Transverse colon (tissue), 4 donors: Measurements from ENCODE around the gene DIS3L2.

Experiments
- POLR2A ChIP-seq: fragments of 450-650 bp; IDR thresholded peaks from one replicate; pipeline ENCODE4 v1.6.1; 2016; ENCODE audit warnings: antibody characterized with exemption, mild to moderate bottlenecking, moderate library complexity
- POLR2AphosphoS5 ChIP-seq, 3 donors: sonication (generic); formaldehyde crosslinking; IDR thresholded peaks; one replicate each; pipeline ENCODE4 v1.6.1; 2016; ENCODE audit warnings: antibody characterized with exemption in 3 of 3
- TF ChIP-seq, protein P1 (sequence below), 5 experiments: fragments of 200-600 bp in 3 of 5; fragments of 450-650 bp in 2 of 5; sonication (generic) in 3 of 5; IDR thresholded peaks; 1 replicate in 2 of 5; 2 replicates in 3 of 5; pipeline ENCODE4 v1.5.1; 2016 to 2017; ENCODE audit warnings: antibody characterized with exemption in 5 of 5, inconsistent platforms in 3 of 5, mild to moderate bottlenecking in 2 of 5, moderate library complexity in 1 of 5

DNA sequence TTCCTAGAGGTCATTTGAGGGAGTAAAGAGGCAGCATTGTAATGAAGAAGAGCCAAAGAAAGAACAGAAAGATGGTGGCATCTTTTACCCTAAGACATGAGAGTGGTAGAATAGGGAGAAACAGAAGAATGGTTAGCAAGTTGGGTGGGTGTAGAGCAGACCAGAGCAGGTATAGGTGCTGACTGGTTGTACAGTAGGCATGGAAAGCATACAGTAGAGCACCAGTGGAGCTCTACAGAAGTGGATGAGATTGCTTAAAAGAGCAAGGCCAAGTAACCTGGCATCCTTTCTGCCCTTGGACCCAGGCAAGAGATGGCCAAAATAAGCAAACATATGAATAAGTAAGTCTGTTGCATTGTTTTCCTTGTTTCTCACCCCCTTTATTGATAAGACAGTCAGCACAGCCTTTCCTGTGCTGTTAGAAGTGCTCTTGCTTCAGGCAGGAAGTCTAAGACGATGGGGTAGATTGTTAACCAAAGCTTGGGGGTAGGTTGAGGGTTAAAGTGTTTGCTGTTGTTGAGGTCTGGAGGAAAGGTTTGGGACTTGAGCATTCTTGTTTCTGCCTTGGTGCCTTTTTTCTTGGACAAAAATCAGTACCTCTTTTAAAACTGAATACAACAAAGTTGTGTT lies 76.9 kb downstream of the DIS3L2 start:
- TF ChIP-seq POLR2AphosphoS5 (IDR thresholded peaks at IDR 0.05), result no peak
- TF ChIP-seq, protein P1, sequence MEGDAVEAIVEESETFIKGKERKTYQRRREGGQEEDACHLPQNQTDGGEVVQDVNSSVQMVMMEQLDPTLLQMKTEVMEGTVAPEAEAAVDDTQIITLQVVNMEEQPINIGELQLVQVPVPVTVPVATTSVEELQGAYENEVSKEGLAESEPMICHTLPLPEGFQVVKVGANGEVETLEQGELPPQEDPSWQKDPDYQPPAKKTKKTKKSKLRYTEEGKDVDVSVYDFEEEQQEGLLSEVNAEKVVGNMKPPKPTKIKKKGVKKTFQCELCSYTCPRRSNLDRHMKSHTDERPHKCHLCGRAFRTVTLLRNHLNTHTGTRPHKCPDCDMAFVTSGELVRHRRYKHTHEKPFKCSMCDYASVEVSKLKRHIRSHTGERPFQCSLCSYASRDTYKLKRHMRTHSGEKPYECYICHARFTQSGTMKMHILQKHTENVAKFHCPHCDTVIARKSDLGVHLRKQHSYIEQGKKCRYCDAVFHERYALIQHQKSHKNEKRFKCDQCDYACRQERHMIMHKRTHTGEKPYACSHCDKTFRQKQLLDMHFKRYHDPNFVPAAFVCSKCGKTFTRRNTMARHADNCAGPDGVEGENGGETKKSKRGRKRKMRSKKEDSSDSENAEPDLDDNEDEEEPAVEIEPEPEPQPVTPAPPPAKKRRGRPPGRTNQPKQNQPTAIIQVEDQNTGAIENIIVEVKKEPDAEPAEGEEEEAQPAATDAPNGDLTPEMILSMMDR (IDR thresholded peaks at IDR 0.05), result no peak
- TF ChIP-seq POLR2A, result no peak
